HL-60/S4 treated with retinoic acid at 250 ng/mL for 4 days and 3 days (cell line): ENCODE data around the gene TMEM154.

Experiments used
- in situ Hi-C: fragments of 300-500 bp; cut with MboI; formaldehyde crosslinking; loops from 2 replicates; pipeline ENCODE4 v1.7.0; 2022; ENCODE audit warnings: low sequenced_read_pairs

TMEM154 gene

DNA sequence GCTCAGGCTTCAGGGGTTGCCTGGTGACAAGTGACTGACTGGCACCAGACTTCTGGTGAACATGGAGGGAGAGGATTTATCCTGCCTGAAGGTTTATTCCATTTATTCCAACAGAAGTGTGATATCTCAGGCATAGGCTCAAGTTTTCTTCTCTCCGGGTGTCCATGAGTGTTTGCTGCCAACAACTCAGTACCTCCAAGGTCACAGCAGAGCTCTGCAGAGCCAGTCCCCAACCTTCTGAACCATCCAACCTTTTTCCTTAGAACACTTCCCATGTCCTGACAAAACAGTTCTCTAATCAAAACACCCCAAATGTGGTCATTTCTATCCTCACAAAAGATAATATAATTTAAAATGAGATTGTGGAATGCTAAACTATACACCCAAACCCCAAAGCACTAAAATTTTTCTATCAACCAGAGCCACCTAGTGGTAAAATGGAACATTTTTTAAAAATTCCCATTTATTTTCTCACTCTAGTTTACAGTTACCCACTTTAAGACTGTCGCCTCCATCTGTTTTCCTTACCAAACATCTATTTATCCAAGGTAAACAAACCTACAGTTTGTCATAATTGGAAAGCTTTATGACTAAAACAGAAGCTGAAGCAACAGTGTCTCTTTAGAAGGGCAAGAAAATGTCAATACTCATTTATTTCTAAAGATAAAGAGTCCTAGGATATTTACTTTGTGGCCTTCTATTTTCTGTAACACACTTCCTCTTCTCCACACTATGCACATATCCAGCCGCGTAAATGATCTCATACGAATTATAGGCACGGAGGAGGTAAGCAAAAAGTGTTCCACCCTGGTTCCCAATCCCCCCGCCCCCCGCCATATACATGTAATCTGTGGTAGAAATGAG lies 39.5 kb downstream of the TMEM154 start:
- in situ Hi-C loops = loop anchor here (25.0 kb wide), 1 partner anchor 178 kb away; no protein-coding TSS in a partner anchor

DNA sequence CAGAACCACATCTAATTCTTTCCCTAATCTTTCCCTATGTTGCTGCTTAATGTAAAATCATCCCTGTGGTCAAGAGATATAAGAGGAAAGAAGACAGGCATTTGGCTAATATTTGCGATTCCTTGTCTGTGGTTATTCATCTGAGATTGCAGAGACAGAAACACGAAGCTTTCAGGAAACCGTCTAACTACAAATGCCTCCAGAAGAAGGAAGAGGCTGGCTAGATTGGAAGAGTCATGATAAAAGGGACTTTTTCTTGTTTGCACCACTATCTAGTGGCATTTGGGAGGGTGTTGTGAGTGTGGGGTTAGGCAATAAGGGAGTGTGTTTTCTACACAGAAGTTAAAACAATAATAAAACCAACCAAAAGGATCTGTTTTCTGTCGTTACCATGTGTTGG lies 43.9 kb downstream of the TMEM154 start:
- in situ Hi-C loops = loop anchor here (25.0 kb wide), 1 partner anchor 174 kb away; no protein-coding TSS in a partner anchor

DNA sequence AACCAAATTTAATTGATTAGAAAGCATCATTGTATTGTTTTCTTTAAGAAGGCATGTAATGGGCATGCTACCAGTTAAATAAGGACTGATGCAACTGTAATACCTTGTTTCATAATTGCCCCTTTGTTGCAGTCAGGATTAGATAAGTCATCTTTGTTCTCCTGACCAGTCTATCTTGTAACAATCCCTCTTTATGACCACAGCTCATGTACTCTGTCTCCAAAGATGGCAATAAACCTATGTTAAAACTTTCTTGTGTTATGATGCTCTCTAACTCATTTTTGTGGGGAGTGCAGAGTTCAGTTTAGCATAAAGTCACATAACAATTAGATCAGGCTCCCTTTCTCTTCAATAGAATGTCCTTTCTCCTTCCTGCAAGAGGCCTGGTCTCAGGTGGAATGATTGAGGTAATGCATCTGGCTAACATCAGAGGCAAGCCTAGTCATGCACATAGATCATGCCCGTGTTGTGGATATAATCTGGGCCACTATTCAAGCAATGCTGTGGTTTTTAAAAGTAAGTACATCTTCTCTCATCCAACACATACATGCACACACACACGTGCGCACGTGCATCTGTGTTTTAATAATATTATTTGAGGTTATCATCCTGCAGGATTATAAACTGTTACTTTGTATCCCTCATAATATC lies 45.6 kb downstream of the TMEM154 start:
- in situ Hi-C loops = loop anchor here (25.0 kb wide), 1 partner anchor 172 kb away; no protein-coding TSS in a partner anchor

DNA sequence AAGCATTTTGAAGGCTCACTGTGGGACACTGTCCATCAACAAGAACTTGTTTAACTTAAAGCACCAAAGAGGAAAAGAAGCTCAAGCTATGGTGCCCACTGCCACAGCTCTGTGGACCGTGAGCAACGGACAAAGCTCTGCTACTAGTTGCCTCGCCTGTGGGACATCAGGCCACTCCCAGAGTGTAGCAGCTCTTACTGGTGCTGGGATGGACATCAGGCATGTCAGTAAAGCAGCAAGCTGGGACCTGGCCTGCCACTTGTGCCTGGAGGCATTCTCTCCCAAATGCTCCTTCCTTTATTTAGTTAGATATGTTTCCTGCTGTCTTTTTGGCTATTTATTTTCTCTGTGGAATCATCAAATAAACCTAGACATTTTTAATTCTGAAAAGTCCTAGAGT lies 46.7 kb downstream of the TMEM154 start:
- in situ Hi-C loops = loop anchor here (25.0 kb wide), 1 partner anchor 171 kb away; no protein-coding TSS in a partner anchor

DNA sequence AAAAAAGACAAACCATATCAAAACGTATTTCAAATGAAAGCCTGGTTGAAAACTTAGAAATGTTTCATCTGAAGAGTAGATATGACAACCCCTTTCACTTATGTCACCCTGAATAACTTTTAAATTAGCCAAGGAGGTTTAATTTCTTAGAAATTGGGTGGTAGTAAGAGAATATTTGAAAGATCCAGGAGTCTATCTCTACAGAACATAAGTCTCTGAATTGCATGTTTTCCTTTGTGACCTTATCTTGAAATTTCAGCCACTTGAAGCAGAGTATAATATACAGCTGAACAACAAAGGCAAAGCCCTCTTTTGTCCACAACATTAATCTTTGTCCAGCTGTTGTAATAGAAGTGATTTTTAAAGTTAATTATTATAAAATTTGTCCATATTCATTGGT lies 49.5 kb downstream of the TMEM154 start:
- in situ Hi-C loops = loop anchor here (25.0 kb wide), 1 partner anchor 168 kb away; no protein-coding TSS in a partner anchor

DNA sequence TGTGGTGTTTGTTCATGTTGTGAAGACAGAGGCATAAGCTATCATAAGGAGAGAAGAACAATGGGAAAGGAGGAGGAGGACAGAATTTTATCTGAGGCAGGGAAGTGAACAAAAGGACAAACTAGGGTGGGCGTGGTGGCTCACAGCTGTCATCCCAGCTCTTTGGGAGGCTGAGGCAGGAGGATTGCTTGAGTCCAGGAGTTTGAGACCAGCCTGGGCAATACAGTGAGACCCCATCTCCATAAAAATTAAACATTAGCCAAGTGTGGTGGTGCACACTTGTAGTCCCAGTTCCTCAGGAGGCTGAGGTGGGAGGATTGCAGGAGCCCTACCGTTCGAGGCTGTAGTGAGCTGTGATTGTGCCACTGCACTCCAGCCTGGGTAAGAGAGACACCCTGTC lies 49.9 kb downstream of the TMEM154 start:
- in situ Hi-C loops = loop anchor here (25.0 kb wide), 1 partner anchor 168 kb away; no protein-coding TSS in a partner anchor

DNA sequence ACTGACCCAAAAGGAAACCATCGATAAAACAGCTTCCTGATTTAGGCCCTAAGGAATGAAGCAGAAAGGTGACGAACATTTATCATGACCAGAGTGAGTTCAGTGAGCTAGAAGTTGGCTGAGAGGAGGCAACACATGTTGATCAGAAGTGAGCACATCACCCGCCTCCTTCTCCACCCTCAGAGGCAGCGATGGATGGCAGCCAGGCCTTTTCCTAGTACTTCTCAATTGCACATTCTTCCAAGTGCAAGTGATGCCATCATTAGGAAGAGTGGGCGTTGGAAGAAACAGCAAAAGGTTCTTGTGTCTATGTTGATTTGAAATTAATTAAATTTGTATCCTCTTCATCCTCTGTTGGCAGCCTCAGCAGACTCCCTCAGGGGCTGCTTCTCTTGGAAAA lies 51.7 kb downstream of the TMEM154 start:
- in situ Hi-C loops = loop anchor here (25.0 kb wide), 1 partner anchor 166 kb away; no protein-coding TSS in a partner anchor

DNA sequence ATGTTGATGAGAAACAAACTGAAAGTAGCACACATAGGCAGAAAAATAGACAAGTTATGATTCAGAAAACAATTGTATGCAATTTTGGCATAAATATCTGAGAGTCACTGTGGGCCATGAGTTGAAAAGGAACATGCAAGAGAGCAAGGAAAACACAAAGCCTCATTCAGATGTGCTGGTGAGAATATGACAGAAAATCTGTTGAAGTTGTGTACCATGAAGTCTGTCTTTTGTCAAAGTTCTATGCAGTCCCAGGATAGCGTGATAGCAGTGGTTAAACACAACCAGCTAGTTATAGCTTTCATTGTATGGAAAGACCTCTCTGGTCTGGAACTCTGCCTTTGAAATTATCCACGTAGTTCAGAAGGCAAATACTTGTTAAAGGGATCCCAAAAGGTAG lies 53.0 kb downstream of the TMEM154 start:
- in situ Hi-C loops = loop anchor here (25.0 kb wide), 1 partner anchor 164 kb away; no protein-coding TSS in a partner anchor

DNA sequence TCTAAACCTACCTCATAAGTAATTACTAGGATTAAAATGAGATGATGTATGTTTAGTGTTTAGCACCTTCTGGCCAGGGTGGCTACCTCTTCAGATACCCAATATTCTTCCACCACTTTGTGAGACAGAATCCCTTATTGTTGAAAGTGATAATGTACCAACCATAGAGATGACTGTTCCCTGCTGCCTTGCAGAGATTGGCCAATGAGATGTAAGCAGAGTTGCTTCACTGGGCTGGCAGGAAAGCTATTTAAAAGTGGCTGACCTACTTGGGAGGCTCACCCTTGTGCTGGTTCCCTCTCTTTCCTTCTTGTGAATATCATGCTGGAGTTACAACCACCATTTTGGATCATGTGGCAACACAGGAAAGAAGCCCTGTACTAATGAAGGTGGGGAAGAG lies 58.9 kb downstream of the TMEM154 start:
- in situ Hi-C loops = no loop called here

DNA sequence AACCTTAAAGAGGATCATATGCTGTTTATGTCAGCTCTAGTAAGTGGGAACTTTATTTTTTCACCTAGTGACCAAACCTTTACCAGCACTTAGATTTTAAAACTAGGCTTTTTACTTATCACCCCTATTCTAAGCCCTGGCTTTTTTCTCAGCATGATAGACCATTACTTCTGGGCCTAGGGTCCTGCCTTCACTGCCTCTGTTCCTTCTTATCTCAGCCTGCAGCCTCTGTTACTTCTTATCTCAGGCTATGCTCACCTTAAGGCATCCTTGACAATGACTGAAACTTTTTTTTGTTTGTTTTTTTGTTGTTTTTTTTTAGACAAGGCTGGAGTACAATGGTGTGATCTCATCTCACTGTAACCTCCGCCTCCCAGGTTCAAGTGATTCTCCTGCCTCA lies 59.6 kb downstream of the TMEM154 start:
- in situ Hi-C loops = no loop called here

DNA sequence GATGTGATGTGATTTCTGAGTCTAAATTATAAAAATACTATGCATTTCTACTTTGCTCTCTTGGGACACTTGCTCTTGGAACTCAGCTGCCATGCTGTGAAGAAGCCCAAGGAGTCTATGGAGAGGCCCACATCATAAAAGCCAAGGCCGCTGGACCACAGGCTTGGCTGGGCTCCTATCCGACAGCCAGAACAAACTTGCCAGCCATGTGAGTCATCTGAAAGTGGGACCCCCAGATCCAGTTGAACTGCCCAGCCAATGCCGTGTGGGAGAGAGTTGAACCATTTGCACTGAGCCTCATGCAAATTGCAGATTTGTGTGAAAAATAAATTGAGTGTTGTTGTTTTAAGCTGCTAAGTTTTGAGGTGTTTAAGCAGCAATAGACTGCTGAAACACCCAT lies 60.2 kb downstream of the TMEM154 start:
- in situ Hi-C loops = no loop called here

DNA sequence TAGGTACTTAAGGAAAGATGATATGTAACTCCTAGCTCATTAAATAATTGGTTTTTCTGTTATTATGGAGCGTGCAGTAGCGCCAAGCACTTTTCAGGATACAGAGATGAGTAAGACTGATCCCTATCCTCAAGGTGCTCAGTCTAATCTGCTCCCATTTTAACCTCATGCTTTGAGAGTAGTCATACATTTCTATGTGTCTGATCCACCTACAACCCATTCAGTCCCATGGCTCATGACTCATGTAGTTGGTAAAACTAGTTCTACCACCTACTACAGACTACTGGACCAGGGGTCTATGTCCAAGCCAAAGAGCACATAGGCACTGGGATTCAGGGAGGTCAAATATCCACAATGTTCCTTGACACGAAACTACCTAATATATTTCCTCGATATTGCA lies 60.8 kb downstream of the TMEM154 start:
- in situ Hi-C loops = no loop called here

DNA sequence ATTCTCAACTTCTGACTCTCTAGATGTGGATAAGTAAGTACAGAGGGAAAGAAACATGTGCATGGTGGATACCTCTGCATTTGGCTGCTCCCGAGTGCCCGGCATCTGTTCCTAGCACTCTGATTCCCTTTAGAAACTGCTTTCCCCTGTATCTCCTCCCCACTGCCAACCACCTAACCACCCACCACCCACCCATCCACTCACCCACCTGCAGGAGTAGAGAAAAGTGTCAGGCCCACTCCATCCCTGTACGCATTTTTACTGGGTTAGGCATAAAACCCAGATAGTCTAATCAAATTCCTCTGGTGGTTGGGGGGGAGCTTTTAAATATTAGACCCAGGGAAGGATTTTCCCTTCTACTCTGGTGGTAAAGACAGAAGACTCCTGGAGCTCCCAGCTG lies 63.0 kb downstream of the TMEM154 start:
- in situ Hi-C loops = no loop called here

DNA sequence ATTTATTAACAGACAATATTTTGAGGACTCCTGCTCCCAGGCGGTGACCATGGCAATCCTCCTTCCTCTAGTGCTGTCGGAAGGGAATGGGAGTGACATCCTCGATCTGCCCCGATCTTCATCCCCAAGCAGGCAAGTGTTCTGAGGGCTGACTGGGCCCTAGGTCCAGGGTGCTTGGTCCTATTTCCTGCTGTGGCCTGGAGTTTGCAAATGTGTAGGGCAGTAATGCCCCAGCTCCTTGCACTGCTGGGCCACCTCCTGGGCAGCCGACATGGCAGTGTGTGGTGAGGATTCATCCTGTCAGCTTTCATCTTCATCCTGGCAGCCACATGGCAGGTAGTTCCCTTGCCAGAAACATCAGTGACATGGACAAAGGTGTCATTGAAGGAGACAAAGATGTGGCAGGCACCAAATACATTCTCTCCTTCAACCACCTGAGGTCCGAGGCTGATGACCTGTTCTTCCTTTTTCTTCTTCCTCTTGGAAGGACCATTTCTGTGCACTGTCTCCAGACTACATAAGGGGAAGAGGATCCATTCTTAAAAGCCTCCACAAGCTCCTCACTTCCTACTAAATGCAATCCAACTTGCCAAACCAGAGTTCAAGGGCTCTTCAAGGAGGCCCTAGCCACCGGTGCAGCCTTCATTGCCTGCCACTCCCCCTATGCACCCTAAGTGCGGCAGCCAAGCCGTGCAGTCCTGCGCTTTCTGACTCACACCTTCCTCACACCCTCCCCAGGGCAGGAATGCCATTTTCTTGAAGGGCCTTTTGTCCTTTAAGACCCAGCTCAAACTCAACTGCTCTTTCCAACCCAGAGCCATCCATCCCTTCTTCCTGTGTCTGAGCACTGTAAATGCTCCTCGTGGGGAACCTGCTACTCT lies 65.7 kb downstream of the TMEM154 start:
- in situ Hi-C loops = no loop called here

DNA sequence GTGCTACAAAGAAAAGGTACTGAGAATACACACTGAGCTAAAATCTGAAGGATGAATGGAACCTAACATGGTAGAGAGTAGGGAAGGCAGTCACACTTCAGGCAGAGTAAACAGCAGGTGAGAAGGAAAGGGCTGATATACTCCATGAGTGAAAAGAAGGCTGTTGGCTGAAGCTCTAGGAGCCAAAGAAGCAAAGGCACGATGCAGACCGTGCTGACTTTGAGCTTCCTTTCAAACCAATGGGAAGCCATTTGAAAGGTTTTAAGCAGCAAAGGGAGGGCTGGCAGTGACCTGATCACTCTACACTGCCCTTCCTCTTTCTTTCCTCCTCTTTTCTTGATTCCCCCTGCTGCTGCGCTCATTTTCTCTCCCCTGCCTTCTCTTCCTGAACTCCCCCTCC lies 66.4 kb downstream of the TMEM154 start:
- in situ Hi-C loops = no loop called here

DNA sequence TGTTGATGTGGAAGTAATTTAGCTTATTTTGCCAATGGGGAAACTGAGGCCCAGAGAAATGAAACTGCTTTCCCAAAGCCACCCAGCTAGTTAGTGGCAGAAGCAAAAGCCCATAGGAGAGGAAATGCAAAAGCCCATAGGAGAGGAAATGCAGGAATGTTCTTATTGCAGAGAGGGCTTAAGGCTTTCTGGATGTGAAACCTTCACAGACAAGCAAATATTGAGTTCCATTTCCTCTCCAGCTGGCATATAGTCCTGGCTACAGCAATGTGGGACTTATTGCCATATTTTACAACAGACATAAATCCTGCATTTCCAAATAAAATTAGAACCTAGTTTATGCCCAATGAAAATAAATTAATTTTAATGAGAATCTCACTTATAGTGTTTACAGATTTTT lies 69.7 kb downstream of the TMEM154 start:
- in situ Hi-C loops = no loop called here

DNA sequence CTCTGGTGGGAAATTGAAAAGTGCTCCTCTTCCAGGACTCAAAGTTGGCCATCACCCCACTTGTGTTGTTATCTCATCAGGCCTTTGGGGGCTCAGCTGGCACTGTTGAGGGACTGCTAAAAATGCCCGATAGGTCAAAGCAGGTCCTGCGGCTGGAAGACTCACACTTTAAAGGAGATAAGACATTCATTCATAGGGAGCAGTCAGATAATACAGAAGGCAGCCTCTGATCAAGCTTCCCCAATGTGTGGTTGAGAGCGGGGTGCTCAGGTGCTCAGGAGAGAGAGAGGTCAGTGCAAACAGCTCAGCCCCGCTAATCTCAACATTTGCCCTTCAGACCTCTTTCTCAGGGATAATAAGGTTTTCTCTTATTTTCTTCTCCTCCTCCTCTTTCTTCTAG lies 70.3 kb downstream of the TMEM154 start:
- in situ Hi-C loops = no loop called here

DNA sequence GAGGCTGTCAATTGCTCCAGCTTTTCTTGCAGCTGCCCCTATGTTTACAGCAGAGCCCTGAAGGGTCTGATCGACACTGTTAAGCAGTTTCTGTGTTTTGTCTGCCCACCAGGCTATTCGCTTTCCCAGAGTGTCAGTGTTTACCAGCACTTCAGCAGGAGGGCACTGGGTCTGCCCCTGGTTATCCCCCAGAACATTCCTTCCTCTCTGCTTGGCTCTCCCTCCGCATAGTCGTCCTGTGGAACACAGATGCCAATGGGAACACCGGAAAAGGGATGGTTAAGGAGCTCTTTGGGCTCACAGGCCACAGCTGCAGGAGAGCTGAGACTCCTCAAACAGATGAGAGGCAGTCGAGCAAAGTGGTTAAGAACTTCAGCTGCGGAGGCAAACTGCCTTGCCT lies 72.6 kb downstream of the TMEM154 start:
- in situ Hi-C loops = no loop called here

DNA sequence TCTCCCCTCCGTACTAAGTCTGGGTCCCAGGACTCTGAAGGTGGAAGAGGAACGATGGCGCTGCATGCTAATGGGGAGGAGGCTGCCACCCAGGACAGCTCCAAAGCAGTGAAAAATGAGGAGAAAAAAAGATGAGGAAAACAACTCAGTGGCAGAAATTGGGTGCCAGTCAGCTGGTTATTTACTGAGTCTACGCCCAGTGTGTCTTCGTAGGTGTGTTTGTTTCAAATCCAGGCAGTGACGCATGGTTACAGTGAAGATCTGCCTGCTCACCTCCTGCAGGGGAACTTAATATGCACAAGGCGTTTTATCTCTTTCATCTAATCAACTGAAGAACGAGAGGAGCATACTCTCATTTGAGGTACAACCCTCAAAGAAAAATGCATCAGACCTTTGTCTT lies 73.0 kb downstream of the TMEM154 start:
- in situ Hi-C loops = no loop called here

DNA sequence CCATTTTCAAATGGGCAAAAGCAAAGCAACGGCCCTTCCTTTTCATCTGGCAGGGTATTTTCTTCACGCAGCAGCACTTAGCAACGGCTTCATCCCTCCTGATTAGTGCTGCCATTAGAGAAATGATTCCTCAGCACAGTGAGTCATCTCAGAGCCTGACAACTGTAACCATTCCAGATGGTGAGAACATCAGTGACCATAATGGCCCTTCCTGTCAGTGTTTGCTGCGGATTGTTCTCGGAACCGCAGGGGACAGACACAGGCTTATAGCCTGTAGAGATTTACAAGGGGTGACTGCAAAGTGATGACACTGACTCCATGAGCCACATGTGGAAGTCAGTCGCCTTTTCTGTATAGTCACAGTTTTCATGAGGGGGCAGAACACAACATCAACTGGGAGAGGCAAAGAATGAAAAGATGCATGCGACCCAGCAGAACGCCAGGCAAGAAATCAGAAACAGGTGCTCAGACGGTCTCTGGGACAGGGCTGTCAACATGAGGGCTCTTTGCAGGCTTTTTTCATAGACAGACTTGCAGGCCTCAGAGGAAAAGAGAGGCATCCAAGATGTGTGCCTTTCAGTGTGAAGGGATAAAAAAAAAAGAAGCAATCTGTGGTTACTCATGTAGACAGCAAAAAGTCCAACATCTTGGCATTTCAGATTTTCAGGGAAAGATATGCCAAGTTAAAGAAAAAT lies 74.0 kb downstream of the TMEM154 start:
- in situ Hi-C loops = no loop called here
